DOHH2 (cell line): ENCODE data around the gene RB1.

ENCODE experiments used
- H3F3A ChIP-seq: fragments of 200-600 bp; sonication (generic), shearing (Covaris generic); 2 replicates; pipeline ENCODE4 v1.6.0; 2016; ENCODE audit warnings: antibody characterized with exemption, mild to moderate bottlenecking; ENCODE audit not compliant: control insufficient read depth, insufficient read depth
- H3K27ac ChIP-seq: fragments of 200-600 bp; sonication (generic); 2 replicates; pipeline ENCODE4 v1.5.1; 2014; ENCODE audit warnings: low read depth, mild to moderate bottlenecking, low read length, moderate library complexity
- H3K27me3 ChIP-seq: fragments of 200-600 bp; sonication (generic); 2 replicates; pipeline ENCODE4 v1.6.1; 2014; ENCODE audit warnings: mild to moderate bottlenecking, low read length, mixed read lengths; ENCODE audit not compliant: control insufficient read depth
- H3K36me3 ChIP-seq: fragments of 200-600 bp; sonication (generic); 2 replicates; pipeline ENCODE4 v1.6.1; 2014; ENCODE audit warnings: mild to moderate bottlenecking, low read length, moderate library complexity, mixed read lengths; ENCODE audit not compliant: control insufficient read depth
- H3K4me1 ChIP-seq: fragments of 200-600 bp; sonication (generic); 2 replicates; pipeline ENCODE4 v1.6.1; 2014; ENCODE audit warnings: mild to moderate bottlenecking, low read length, mixed read lengths; ENCODE audit not compliant: control insufficient read depth
- H3K4me2 ChIP-seq: fragments of 200-600 bp; sonication (generic); 2 replicates; pipeline ENCODE4 v1.6.0; 2014; ENCODE audit warnings: mild to moderate bottlenecking, low read length, moderate library complexity
- H3K4me3 ChIP-seq: fragments of 200-600 bp; sonication (generic); 2 replicates; pipeline ENCODE4 v1.5.1; 2014; ENCODE audit warnings: mild to moderate bottlenecking, low read length, mixed read lengths
- H3K79me2 ChIP-seq: fragments of 200-600 bp; sonication (generic); 2 replicates; pipeline ENCODE4 v1.6.1; 2014; ENCODE audit warnings: mild to moderate bottlenecking, low read length, mixed read lengths; ENCODE audit not compliant: control insufficient read depth
- H3K9me2 ChIP-seq: fragments of 200-600 bp; sonication (generic); replicated peaks from 2 replicates; pipeline ENCODE4 v1.6.1; 2014; ENCODE audit warnings: mild to moderate bottlenecking, low read length, mixed read lengths; ENCODE audit not compliant: control insufficient read depth
- H3K9me3 ChIP-seq: fragments of 200-600 bp; sonication (generic); 2 replicates; pipeline ENCODE4 v1.6.1; 2014; ENCODE audit warnings: antibody characterized with exemption, low read length, mixed read lengths; ENCODE audit not compliant: control insufficient read depth, insufficient read depth
- H4K20me1 ChIP-seq: fragments of 200-600 bp; sonication (generic); 2 replicates; pipeline ENCODE4 v1.6.0; 2014; ENCODE audit warnings: low read depth, mild to moderate bottlenecking, antibody characterized with exemption, low read length, moderate library complexity; ENCODE audit not compliant: control insufficient read depth, insufficient read depth
- EZH2phosphoT487 ChIP-seq: fragments of 200-600 bp; sonication (generic); IDR thresholded peaks from 2 replicates; pipeline ENCODE4 v1.6.1; 2017; ENCODE audit warnings: borderline replicate concordance, mild to moderate bottlenecking, antibody characterized with exemption, low read length, moderate library complexity, mixed read lengths
- TF ChIP-seq, protein P1 (sequence below): fragments of 200-600 bp; sonication (generic); IDR thresholded peaks from one replicate; pipeline ENCODE4 v1.5.1; 2014; ENCODE audit warnings: antibody characterized with exemption, mild to moderate bottlenecking, low read depth, low read length; ENCODE audit not compliant: poor library complexity, severe bottlenecking

Gene RB1

DNA sequence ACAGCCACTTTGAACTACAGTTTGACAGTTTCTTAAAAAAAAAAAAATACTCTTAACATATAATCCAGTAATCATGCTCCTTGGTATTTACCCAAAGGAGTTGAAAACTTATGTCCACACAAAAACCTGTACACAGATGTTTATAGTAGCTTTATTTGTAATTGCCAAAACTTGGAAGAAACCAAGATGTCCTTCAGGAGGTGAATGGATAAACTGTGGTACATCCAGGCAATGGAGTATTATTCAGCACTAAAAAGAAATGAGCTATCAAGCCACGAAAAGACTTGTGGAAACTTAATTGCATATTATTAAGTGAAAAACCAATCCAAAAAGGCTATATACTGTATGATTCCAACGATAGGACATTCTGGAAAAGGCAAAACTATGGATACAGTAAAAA, 184.4 kb downstream of the RB1 start:
- H4K20me1 ChIP-seq = no peaks in the 10 kb centered on the region
- no peaks in the 10 kb centered on the region for H3K27me3 ChIP-seq
- H3K27ac ChIP-seq = no peak overlapping the region
- H3K9me3 ChIP-seq = no peaks in the 10 kb centered on the region
- no peaks in the 10 kb centered on the region for H3K79me2 ChIP-seq
- H3F3A ChIP-seq = peaks cover 18% of the 10 kb centered on the region
- TF ChIP-seq, protein P1, sequence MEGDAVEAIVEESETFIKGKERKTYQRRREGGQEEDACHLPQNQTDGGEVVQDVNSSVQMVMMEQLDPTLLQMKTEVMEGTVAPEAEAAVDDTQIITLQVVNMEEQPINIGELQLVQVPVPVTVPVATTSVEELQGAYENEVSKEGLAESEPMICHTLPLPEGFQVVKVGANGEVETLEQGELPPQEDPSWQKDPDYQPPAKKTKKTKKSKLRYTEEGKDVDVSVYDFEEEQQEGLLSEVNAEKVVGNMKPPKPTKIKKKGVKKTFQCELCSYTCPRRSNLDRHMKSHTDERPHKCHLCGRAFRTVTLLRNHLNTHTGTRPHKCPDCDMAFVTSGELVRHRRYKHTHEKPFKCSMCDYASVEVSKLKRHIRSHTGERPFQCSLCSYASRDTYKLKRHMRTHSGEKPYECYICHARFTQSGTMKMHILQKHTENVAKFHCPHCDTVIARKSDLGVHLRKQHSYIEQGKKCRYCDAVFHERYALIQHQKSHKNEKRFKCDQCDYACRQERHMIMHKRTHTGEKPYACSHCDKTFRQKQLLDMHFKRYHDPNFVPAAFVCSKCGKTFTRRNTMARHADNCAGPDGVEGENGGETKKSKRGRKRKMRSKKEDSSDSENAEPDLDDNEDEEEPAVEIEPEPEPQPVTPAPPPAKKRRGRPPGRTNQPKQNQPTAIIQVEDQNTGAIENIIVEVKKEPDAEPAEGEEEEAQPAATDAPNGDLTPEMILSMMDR = no peak
- no peak for TF ChIP-seq EZH2phosphoT487
- H3K9me2 ChIP-seq = no peaks in the 10 kb centered on the region
- H3K4me1 ChIP-seq = peaks cover 50% of the 10 kb centered on the region
- H3K4me2 ChIP-seq = no peak overlapping the region; the same call in 1 of the 2 replicates
- no peak overlapping the region for H3K4me3 ChIP-seq
- H3K36me3 ChIP-seq = peaks cover 27% of the 10 kb centered on the region

DNA sequence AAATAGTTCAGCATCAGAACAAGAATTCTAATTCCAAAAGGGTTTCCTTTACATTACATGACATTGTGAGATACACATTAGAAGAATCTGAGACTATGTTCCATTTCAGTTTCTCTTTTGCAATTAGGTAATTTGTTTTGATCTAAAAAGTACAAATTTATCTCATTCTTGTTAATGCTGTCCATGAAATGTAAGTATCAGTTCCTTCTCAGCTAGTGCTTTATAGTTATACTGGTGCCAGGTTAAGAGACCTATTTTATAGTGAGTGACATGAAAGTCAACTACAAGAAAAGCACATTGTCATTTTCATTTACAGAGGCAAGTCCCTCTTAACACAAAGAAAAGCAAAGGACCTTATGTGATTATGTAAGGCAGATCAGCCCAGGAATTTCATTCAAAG, 185.4 kb downstream of the RB1 start:
- Histone ChIP-seq H3K27me3 (no peaks in the 10 kb centered on the region), H3K36me3 (peaks cover 26% of the 10 kb centered on the region), H3K9me3 (no peaks in the 10 kb centered on the region), H3K4me3 (peak overlapping the region; percentile 13; the same call in 1 of the 2 replicates), H3K4me2 (peak overlapping the region; percentile 36), H4K20me1 (no peaks in the 10 kb centered on the region), H3F3A (peaks cover 22% of the 10 kb centered on the region), H3K4me1 (peaks cover 60% of the 10 kb centered on the region), H3K9me2 (no peaks in the 10 kb centered on the region), H3K79me2 (no peaks in the 10 kb centered on the region), H3K27ac (peak overlapping the region; percentile 33)
- TF ChIP-seq, protein P1 = no peak
- TF ChIP-seq EZH2phosphoT487 = no peak

DNA sequence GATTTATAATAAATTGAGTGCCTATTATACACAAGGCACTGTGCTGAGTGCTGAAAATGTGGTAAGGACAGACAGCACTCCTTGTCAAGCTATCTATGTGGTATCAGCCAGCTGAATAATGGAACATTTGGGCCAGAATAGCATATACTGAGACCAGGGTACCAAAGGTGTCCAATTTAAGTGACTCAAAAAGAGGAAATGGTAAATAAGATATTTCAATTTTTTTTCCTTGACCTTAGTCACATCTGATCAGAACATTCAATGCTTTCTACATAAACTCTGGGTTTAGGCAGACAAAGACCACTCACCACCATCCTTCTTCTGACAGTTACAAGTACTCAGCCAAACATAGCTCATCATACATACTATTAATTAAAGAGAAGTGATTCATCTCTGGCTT, 186.1 kb downstream of the RB1 start:
- Histone ChIP-seq H3K27me3 (no peaks in the 10 kb centered on the region), H3K4me1 (peaks cover 67% of the 10 kb centered on the region), H3K36me3 (peaks cover 21% of the 10 kb centered on the region), H4K20me1 (no peaks in the 10 kb centered on the region), H3F3A (peaks cover 26% of the 10 kb centered on the region), H3K9me2 (no peaks in the 10 kb centered on the region), H3K4me2 (peak overlapping the region; percentile 36), H3K79me2 (no peaks in the 10 kb centered on the region), H3K4me3 (no peak overlapping the region), H3K27ac (peak overlapping the region; percentile 33; the same call in 1 of the 2 replicates), H3K9me3 (no peaks in the 10 kb centered on the region)
- TF ChIP-seq EZH2phosphoT487 = no peak
- TF ChIP-seq, protein P1 = no peak
